Natural killer cell (primary cell): ENCODE measurements around the gene PRR5. TPM values are rescaled to one million over a fixed set of nuclear protein-coding genes. Genes with fewer than 3 reads are reported as not detected.

ENCODE experiments used
- ATAC-seq, 3 donors: fragments of 150-1000 bp in 2 of 3; fragments of 200-7000 bp in 1 of 3; cut with Tn5 transposase; 1 replicate in 1 of 3; 2 replicates in 2 of 3; pipeline ENCODE4 v1.10.0; 2021; ENCODE audit warnings: mild to moderate bottlenecking in 2 of 3, moderate library complexity in 2 of 3
- DNase-seq, 2 donors: peaks; one replicate each; pipeline versions ENCODE4 v3.0.0 to v3.0.0-alpha.2; 2013 to 2021; ENCODE audit warnings: mixed read lengths in 1 of 2
- H3K27ac ChIP-seq: one replicate; pipeline ENCODE4 v1.5.1; 2013; ENCODE audit warnings: mild to moderate bottlenecking, low read length
- H3K27me3 ChIP-seq: one replicate; pipeline ENCODE4 v1.6.1; 2013; ENCODE audit warnings: low read length; ENCODE audit not compliant: control insufficient read depth, insufficient read depth
- H3K36me3 ChIP-seq: one replicate; pipeline ENCODE4 v1.6.1; 2013; ENCODE audit warnings: low read length; ENCODE audit not compliant: control insufficient read depth, insufficient read depth
- H3K4me1 ChIP-seq: one replicate; pipeline ENCODE4 v1.6.1; 2013; ENCODE audit warnings: low read length; ENCODE audit not compliant: control insufficient read depth, insufficient read depth
- H3K4me3 ChIP-seq: one replicate; pipeline ENCODE4 v1.5.1; 2013; ENCODE audit warnings: low read length
- H3K9me3 ChIP-seq: one replicate; pipeline ENCODE4 v1.6.1; 2013; ENCODE audit warnings: low read length; ENCODE audit not compliant: control insufficient read depth, insufficient read depth
- H3K27ac Mint-ChIP-seq, 2 donors: one replicate each; pipeline ENCODE4 v1.8.0; 2022; ENCODE audit warnings: mild to moderate bottlenecking in 2 of 2, mixed read lengths in 2 of 2, moderate library complexity in 1 of 2
- H3K27me3 Mint-ChIP-seq, 2 donors: one replicate each; pipeline ENCODE4 v1.8.0; 2022; ENCODE audit warnings: low read depth in 2 of 2, mixed read lengths in 2 of 2
- H3K36me3 Mint-ChIP-seq: one replicate; pipeline ENCODE4 v1.8.0; 2022; ENCODE audit warnings: mixed read lengths
- H3K4me1 Mint-ChIP-seq, 2 donors: one replicate each; pipeline ENCODE4 v1.8.0; 2022; ENCODE audit warnings: mixed read lengths in 2 of 2
- H3K4me3 Mint-ChIP-seq: one replicate; pipeline ENCODE4 v1.8.0; 2022; ENCODE audit warnings: mild to moderate bottlenecking, moderate library complexity, mixed read lengths
- H3K9me3 Mint-ChIP-seq, 2 donors: one replicate each; pipeline ENCODE4 v1.8.0; 2022; ENCODE audit warnings: mixed read lengths in 2 of 2
- WGBS: methylation state at CpG from one replicate; pipeline ENCODE4 v1.1.7; 2013; ENCODE audit warnings: missing lambda C conversion rate; ENCODE audit not compliant: insufficient coverage; 5-methylcytosine and 5-hydroxymethylcytosine counted together
- intact Hi-C: fragments of 100-400 bp; cut with micrococcal nuclease; formaldehyde crosslinking; loops from one replicate; pipeline ENCODE4 v1.14.2; 2022
- total RNA-seq, 4 donors: library from RNA; stranded (reverse); fragments of 120-200 nt in 1 of 4; gene quantifications; one replicate each; pipeline versions ENCODE4 v1.2.3 to v1.2.4, GENCODE V29; 2013 to 2022
- TF ChIP-seq, protein P1 (sequence below): fragments of 200-600 bp; IDR thresholded peaks from one replicate; pipeline ENCODE4 v1.8.0; 2022; ENCODE audit warnings: antibody characterized with exemption

PRR5 gene
- total RNA-seq, 3 donors from 2014 or later (not counting 1 experiment from before 2014, with no cell fraction given) = 92.6 to 133 (median 93.4) TPM

DNA sequence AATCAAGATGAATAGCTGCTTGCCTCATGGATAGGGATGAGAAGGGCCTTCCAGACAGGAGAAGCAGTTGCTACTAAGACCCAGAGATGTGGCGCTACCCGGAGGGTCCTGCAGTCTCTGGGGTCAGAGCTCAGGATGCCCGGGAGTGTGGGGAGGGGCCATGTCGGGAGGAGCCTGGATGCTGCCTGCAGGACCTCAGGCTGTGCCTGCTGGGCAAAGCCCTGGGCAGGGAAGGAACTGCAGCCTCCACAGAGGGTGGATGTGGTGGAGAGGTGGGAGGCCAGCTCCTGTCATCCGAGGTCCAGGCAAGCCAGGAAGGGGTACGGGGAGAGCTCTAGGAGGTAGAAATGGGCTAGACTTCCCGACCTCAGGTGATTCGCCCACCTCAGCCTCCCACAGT is 11.0 kb downstream of the PRR5 start:
- H3K36me3 Mint-ChIP-seq = no peaks in the 10 kb centered on the region
- no peak overlapping the region for H3K4me3 ChIP-seq
- H3K4me1 ChIP-seq = peaks cover 82% of the 10 kb centered on the region
- H3K4me3 Mint-ChIP-seq = no peak overlapping the region
- WGBS = 95% methylated on average over 8 of the region's 8 CpGs
- H3K4me1 Mint-ChIP-seq = peaks cover 36 to 66% of the 10 kb centered on the region in 2 donors
- peaks cover 14% of the 10 kb centered on the region for H3K36me3 ChIP-seq
- no peaks in the 10 kb centered on the region for H3K27me3 ChIP-seq
- DNase-seq = no peak
- no peak for ATAC-seq
- TF ChIP-seq, protein P1, sequence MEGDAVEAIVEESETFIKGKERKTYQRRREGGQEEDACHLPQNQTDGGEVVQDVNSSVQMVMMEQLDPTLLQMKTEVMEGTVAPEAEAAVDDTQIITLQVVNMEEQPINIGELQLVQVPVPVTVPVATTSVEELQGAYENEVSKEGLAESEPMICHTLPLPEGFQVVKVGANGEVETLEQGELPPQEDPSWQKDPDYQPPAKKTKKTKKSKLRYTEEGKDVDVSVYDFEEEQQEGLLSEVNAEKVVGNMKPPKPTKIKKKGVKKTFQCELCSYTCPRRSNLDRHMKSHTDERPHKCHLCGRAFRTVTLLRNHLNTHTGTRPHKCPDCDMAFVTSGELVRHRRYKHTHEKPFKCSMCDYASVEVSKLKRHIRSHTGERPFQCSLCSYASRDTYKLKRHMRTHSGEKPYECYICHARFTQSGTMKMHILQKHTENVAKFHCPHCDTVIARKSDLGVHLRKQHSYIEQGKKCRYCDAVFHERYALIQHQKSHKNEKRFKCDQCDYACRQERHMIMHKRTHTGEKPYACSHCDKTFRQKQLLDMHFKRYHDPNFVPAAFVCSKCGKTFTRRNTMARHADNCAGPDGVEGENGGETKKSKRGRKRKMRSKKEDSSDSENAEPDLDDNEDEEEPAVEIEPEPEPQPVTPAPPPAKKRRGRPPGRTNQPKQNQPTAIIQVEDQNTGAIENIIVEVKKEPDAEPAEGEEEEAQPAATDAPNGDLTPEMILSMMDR = no peak
- no peaks in the 10 kb centered on the region for H3K9me3 ChIP-seq
- H3K9me3 Mint-ChIP-seq = no peaks in the 10 kb centered on the region
- H3K27me3 Mint-ChIP-seq = no peaks in the 10 kb centered on the region
- intact Hi-C loops = no loop called here
- peak overlapping the region; percentile 48 to 91 for H3K27ac Mint-ChIP-seq
- peak overlapping the region; percentile 39 for H3K27ac ChIP-seq

DNA sequence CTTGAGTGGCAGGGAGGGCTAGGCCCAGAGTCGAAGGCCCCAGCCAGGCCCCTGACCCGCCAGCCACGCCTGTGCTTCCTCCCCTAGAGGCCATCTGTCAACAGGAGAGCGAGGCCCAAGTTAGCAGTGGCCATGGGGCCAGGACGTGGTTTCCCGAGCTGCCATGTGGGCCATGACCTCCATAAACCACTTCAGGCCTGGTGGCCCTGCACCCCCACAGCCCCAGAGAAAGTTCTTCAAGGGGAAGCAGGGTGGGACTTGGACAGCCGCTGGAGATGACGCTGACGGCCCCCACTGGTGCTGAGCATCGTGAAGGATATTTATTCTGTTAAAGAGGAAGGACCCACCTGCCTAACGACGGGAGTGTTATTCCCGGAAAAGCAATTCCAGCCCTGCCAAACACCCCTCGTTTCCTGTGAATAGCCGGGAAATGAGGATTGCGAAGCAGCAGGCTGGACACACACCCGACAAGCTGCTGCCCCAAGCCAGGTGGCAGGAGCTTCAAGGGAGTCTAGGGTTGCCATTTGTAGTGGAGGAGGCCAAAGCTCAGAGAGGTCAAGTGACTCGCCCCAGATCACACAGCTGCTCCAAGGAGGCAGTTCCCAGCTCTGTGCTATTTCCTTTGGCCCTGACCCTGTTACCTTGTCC is 12.8 kb downstream of the PRR5 start:
- no peak for DNase-seq
- Histone ChIP-seq H3K9me3 (no peaks in the 10 kb centered on the region), H3K27me3 (no peaks in the 10 kb centered on the region), H3K36me3 (peaks cover 14% of the 10 kb centered on the region), H3K4me1 (peaks cover 80% of the 10 kb centered on the region), H3K4me3 (no peak overlapping the region), H3K27ac (no peak overlapping the region)
- no peaks in the 10 kb centered on the region for H3K9me3 Mint-ChIP-seq
- H3K27ac Mint-ChIP-seq = peak overlapping the region in 1 of 2 donors; percentile 91
- no peak for ATAC-seq
- peak overlapping the region; percentile 4 for H3K4me3 Mint-ChIP-seq
- 64% methylated on average over 18 of the region's 18 CpGs for WGBS
- intact Hi-C loops = no loop called here
- TF ChIP-seq, protein P1 = no peak
- H3K27me3 Mint-ChIP-seq = no peaks in the 10 kb centered on the region
- H3K36me3 Mint-ChIP-seq = no peaks in the 10 kb centered on the region
- H3K4me1 Mint-ChIP-seq = peaks cover 35 to 64% of the 10 kb centered on the region in 2 donors

DNA sequence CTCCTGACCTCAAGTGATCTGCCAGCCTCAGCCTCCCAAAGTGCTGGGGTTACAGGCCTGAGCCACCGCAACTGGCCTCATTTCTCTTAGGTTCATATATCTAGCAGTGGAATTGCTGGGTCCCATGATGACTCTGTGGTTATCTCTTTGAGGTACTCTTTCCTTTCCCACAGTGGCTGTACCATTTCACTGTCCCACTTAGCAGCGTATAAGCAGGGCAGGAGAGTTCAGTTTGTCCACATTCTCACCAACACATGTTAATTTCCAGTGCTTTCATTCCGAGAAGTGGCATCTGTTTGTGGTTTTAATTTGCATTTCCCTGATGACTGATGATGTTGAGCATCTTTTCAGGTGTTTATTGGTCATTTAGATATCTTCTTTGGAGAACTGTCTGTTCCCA is 16.4 kb downstream of the PRR5 start:
- Histone ChIP-seq H3K36me3 (peaks cover 34% of the 10 kb centered on the region), H3K27me3 (no peaks in the 10 kb centered on the region), H3K9me3 (no peaks in the 10 kb centered on the region), H3K4me1 (peaks cover 53% of the 10 kb centered on the region), H3K27ac (peak overlapping the region; percentile 27), H3K4me3 (no peak overlapping the region)
- TF ChIP-seq, protein P1 = no peak
- 10% methylated on average over 3 of the region's 3 CpGs for WGBS
- Mint-ChIP-seq H3K36me3 (no peaks in the 10 kb centered on the region), H3K9me3 (no peaks in the 10 kb centered on the region), H3K4me1 (peaks cover 8 to 38% of the 10 kb centered on the region in 2 donors), H3K4me3 (peak overlapping the region; percentile 18), H3K27ac (peak overlapping the region; percentile 70 to 79), H3K27me3 (no peaks in the 10 kb centered on the region)
- peak in 1 of 3 donors; percentile 76 for ATAC-seq
- DNase-seq = peak in 1 of 2 donors; percentile 33
- intact Hi-C loops = no loop called here
